Left lobe of liver (tissue), 2 donors: Measurements from ENCODE around the gene ZNF79. TPM values are rescaled to one million over a fixed set of nuclear protein-coding genes. Genes with fewer than 3 reads are reported as not detected.
A peak's percentile ranks its signal among the peaks of the same experiment; 100 is the strongest.
"Not testable (repeated sequence)": the region's sequence is repeated elsewhere in the genome, so short reads cannot be mapped to it uniquely, and the experiment has no call there.

ENCODE experiments used
- ATAC-seq: fragments of 200-7000 bp; cut with Tn5 transposase; one replicate; pipeline ENCODE4 v1.9.1; 2020; ENCODE audit warnings: mild to moderate bottlenecking, moderate library complexity
- DNase-seq: peaks from one replicate; pipeline ENCODE4 v3.0.0-alpha.2; 2020; ENCODE audit warnings: low spot score
- total RNA-seq: library from RNA; stranded (reverse); gene quantifications from one replicate; pipeline ENCODE4 v1.2.1, GENCODE V29; 2021
- donor health status: DM: no; HTN: no; CAD: no; lungs with moderate emphysema.
- donor health status: DM: no; HTN: yes; CAD: no.

Gene ZNF79
- total RNA-seq, 1 donor from 2014 or later: 4.2 TPM

GRCh38 chr9:127451608-127451857 lies 27.4 kb downstream of the ZNF79 start:
- DNase-seq: no peak
- ATAC-seq: no peak

GRCh38 chr9:127451858-127452656 lies 27.9 kb downstream of the ZNF79 start:
- DNase-seq: peak; percentile 58

GRCh38 chr9:127452691-127453090 lies 28.5 kb downstream of the ZNF79 start:
- ATAC-seq (peak; percentile 60), DNase-seq (peak; percentile 96)

More at GRCh38 chr9:127451858-127452656, 27.9 kb downstream of the ZNF79 start:
- peak; percentile 32 for ATAC-seq

- peak; percentile 69 for DNase-seq
- ATAC-seq: peak; percentile 50
Observed at GRCh38 chr9:127455324-127455992, 31.3 kb downstream of the ZNF79 start.

GRCh38 chr9:127457191-127457878 lies 33.2 kb downstream of the ZNF79 start:
- DNase-seq (no peak), ATAC-seq (no peak)

GRCh38 chr9:127458921-127459320 lies 34.7 kb downstream of the ZNF79 start:
- no peak for DNase-seq
- ATAC-seq: no peak

GRCh38 chr9:127463382-127463781 lies 39.2 kb downstream of the ZNF79 start:
- ATAC-seq (no peak), DNase-seq (no peak)

GRCh38 chr9:127463911-127464310 lies 39.7 kb downstream of the ZNF79 start:
- ATAC-seq: no peak
- no peak for DNase-seq

- not testable (repeated sequence) for ATAC-seq, DNase-seq
Observed at GRCh38 chr9:127466407-127466917, 42.3 kb downstream of the ZNF79 start.

GRCh38 chr9:127467621-127468020 lies 43.4 kb downstream of the ZNF79 start:
- DNase-seq (no peak), ATAC-seq (no peak)

GRCh38 chr9:127470662-127471061 lies 46.5 kb downstream of the ZNF79 start:
- DNase-seq: no peak
- no peak for ATAC-seq

GRCh38 chr9:127473501-127473900 lies 49.3 kb downstream of the ZNF79 start:
- ATAC-seq: no peak
- no peak for DNase-seq

- ATAC-seq (no peak), DNase-seq (no peak)
Observed at GRCh38 chr9:127473932-127474331, 49.8 kb downstream of the ZNF79 start.

- ATAC-seq (no peak), DNase-seq (no peak)
Observed at GRCh38 chr9:127474592-127474991, 50.4 kb downstream of the ZNF79 start.

GRCh38 chr9:127479507-127480081 lies 55.4 kb downstream of the ZNF79 start:
- no peak for ATAC-seq

GRCh38 chr9:127482662-127483061 lies 58.5 kb downstream of the ZNF79 start:
- no peak for ATAC-seq

More at GRCh38 chr9:127479507-127480081, 55.4 kb downstream of the ZNF79 start:
- DNase-seq: no peak

GRCh38 chr9:127485995-127486394 lies 61.8 kb downstream of the ZNF79 start:
- DNase-seq (no peak), ATAC-seq (no peak)

More at GRCh38 chr9:127482662-127483061, 58.5 kb downstream of the ZNF79 start:
- no peak for DNase-seq

- DNase-seq (no peak), ATAC-seq (no peak)
Observed at GRCh38 chr9:127488946-127489345, 64.8 kb downstream of the ZNF79 start.

- DNase-seq (no peak), ATAC-seq (no peak)
Observed at GRCh38 chr9:127489471-127490115, 65.4 kb downstream of the ZNF79 start.

GRCh38 chr9:127490535-127491230 lies 66.5 kb downstream of the ZNF79 start:
- ATAC-seq: no peak

More at GRCh38 chr9:127490535-127491230, 66.5 kb downstream of the ZNF79 start:
- no peak for DNase-seq
